DOHH2 (cell line): Measurements from ENCODE around the gene PDGFC.

ENCODE experiments used
- H3F3A ChIP-seq: fragments of 200-600 bp; sonication (generic), shearing (Covaris generic); 2 replicates; pipeline ENCODE4 v1.6.0; 2016; ENCODE audit warnings: antibody characterized with exemption, mild to moderate bottlenecking; ENCODE audit not compliant: control insufficient read depth, insufficient read depth
- H3K27ac ChIP-seq: fragments of 200-600 bp; sonication (generic); 2 replicates; pipeline ENCODE4 v1.5.1; 2014; ENCODE audit warnings: low read depth, mild to moderate bottlenecking, low read length, moderate library complexity
- H3K27me3 ChIP-seq: fragments of 200-600 bp; sonication (generic); 2 replicates; pipeline ENCODE4 v1.6.1; 2014; ENCODE audit warnings: mild to moderate bottlenecking, low read length, mixed read lengths; ENCODE audit not compliant: control insufficient read depth
- H3K36me3 ChIP-seq: fragments of 200-600 bp; sonication (generic); 2 replicates; pipeline ENCODE4 v1.6.1; 2014; ENCODE audit warnings: mild to moderate bottlenecking, low read length, moderate library complexity, mixed read lengths; ENCODE audit not compliant: control insufficient read depth
- H3K4me1 ChIP-seq: fragments of 200-600 bp; sonication (generic); 2 replicates; pipeline ENCODE4 v1.6.1; 2014; ENCODE audit warnings: mild to moderate bottlenecking, low read length, mixed read lengths; ENCODE audit not compliant: control insufficient read depth
- H3K4me2 ChIP-seq: fragments of 200-600 bp; sonication (generic); 2 replicates; pipeline ENCODE4 v1.6.0; 2014; ENCODE audit warnings: mild to moderate bottlenecking, low read length, moderate library complexity
- H3K4me3 ChIP-seq: fragments of 200-600 bp; sonication (generic); 2 replicates; pipeline ENCODE4 v1.5.1; 2014; ENCODE audit warnings: mild to moderate bottlenecking, low read length, mixed read lengths
- H3K79me2 ChIP-seq: fragments of 200-600 bp; sonication (generic); 2 replicates; pipeline ENCODE4 v1.6.1; 2014; ENCODE audit warnings: mild to moderate bottlenecking, low read length, mixed read lengths; ENCODE audit not compliant: control insufficient read depth
- H3K9me2 ChIP-seq: fragments of 200-600 bp; sonication (generic); replicated peaks from 2 replicates; pipeline ENCODE4 v1.6.1; 2014; ENCODE audit warnings: mild to moderate bottlenecking, low read length, mixed read lengths; ENCODE audit not compliant: control insufficient read depth
- H3K9me3 ChIP-seq: fragments of 200-600 bp; sonication (generic); 2 replicates; pipeline ENCODE4 v1.6.1; 2014; ENCODE audit warnings: antibody characterized with exemption, low read length, mixed read lengths; ENCODE audit not compliant: control insufficient read depth, insufficient read depth
- H4K20me1 ChIP-seq: fragments of 200-600 bp; sonication (generic); 2 replicates; pipeline ENCODE4 v1.6.0; 2014; ENCODE audit warnings: low read depth, mild to moderate bottlenecking, antibody characterized with exemption, low read length, moderate library complexity; ENCODE audit not compliant: control insufficient read depth, insufficient read depth
- CTCF ChIP-seq: fragments of 200-600 bp; sonication (generic); IDR thresholded peaks from one replicate; pipeline ENCODE4 v1.5.1; 2014; ENCODE audit warnings: antibody characterized with exemption, mild to moderate bottlenecking, low read depth, low read length; ENCODE audit not compliant: poor library complexity, severe bottlenecking
- EZH2phosphoT487 ChIP-seq: fragments of 200-600 bp; sonication (generic); IDR thresholded peaks from 2 replicates; pipeline ENCODE4 v1.6.1; 2017; ENCODE audit warnings: borderline replicate concordance, mild to moderate bottlenecking, antibody characterized with exemption, low read length, moderate library complexity, mixed read lengths

The PDGFC gene

GRCh38 chr4:156778606-156779005 lies 193.0 kb downstream of the PDGFC start:
- Histone ChIP-seq H3K4me1 (no peaks in the 10 kb centered on the region), H3K79me2 (no peaks in the 10 kb centered on the region), H4K20me1 (no peaks in the 10 kb centered on the region), H3K36me3 (no peaks in the 10 kb centered on the region), H3K4me2 (no peak overlapping the region), H3K9me2 (no peaks in the 10 kb centered on the region), H3F3A (no peaks in the 10 kb centered on the region), H3K27me3 (no peaks in the 10 kb centered on the region), H3K9me3 (no peaks in the 10 kb centered on the region), H3K4me3 (no peak overlapping the region), H3K27ac (no peak overlapping the region)
- TF ChIP-seq CTCF (no peak), EZH2phosphoT487 (no peak)

- no peaks in the 10 kb centered on the region for H3F3A ChIP-seq
- no peak overlapping the region for H3K27ac ChIP-seq
Observed at GRCh38 chr4:156778093-156778492, 193.5 kb downstream of the PDGFC start.

GRCh38 chr4:156775813-156776212 lies 195.8 kb downstream of the PDGFC start:
- Histone ChIP-seq H3F3A (no peaks in the 10 kb centered on the region), H3K9me2 (no peaks in the 10 kb centered on the region), H3K9me3 (no peaks in the 10 kb centered on the region), H3K4me2 (no peak overlapping the region), H4K20me1 (no peaks in the 10 kb centered on the region), H3K27ac (no peak overlapping the region), H3K4me3 (no peak overlapping the region), H3K79me2 (no peaks in the 10 kb centered on the region), H3K27me3 (no peaks in the 10 kb centered on the region), H3K4me1 (no peaks in the 10 kb centered on the region), H3K36me3 (no peaks in the 10 kb centered on the region)
- TF ChIP-seq CTCF (no peak), EZH2phosphoT487 (no peak)

More at GRCh38 chr4:156778093-156778492, 193.5 kb downstream of the PDGFC start:
- TF ChIP-seq CTCF, result no peak
- no peak for TF ChIP-seq EZH2phosphoT487
- Histone ChIP-seq H3K79me2 (no peaks in the 10 kb centered on the region), H3K9me3 (no peaks in the 10 kb centered on the region), H3K27me3 (no peaks in the 10 kb centered on the region), H3K36me3 (no peaks in the 10 kb centered on the region), H4K20me1 (no peaks in the 10 kb centered on the region), H3K4me2 (no peak overlapping the region), H3K4me3 (no peak overlapping the region), H3K9me2 (no peaks in the 10 kb centered on the region), H3K4me1 (no peaks in the 10 kb centered on the region)

GRCh38 chr4:156774422-156774821 lies 197.2 kb downstream of the PDGFC start:
- H3K79me2 ChIP-seq, result no peaks in the 10 kb centered on the region
- H3K4me1 ChIP-seq, result no peaks in the 10 kb centered on the region
- no peak overlapping the region for H3K4me3 ChIP-seq
- H3K27ac ChIP-seq, result no peak overlapping the region
- no peaks in the 10 kb centered on the region for H3K9me3 ChIP-seq
- H3K27me3 ChIP-seq, result no peaks in the 10 kb centered on the region
- H3F3A ChIP-seq, result no peaks in the 10 kb centered on the region
- no peak for TF ChIP-seq CTCF
- TF ChIP-seq EZH2phosphoT487, result no peak
- H3K36me3 ChIP-seq, result no peaks in the 10 kb centered on the region
- no peaks in the 10 kb centered on the region for H3K9me2 ChIP-seq
- H3K4me2 ChIP-seq, result no peak overlapping the region
- no peaks in the 10 kb centered on the region for H4K20me1 ChIP-seq
